ENCODE results near the gene ZNF771.

ZNF771 gene

GRCh38 chr16:30421010-30421409 is 13.6 kb downstream of the ZNF771 start:
- H3K36me3 ChIP-seq (ENCODE audit: control insufficient read depth, insufficient read depth, low read length, severe bottlenecking) = peaks cover 13% of the 10 kb centered on the region
- no peak overlapping the region for H3K4me3 ChIP-seq (ENCODE audit: low read length)
- DNase-seq (ENCODE audit: low read depth) = no peak
- H3K9ac ChIP-seq (ENCODE audit: low read length) = no peak overlapping the region
- H3K4me1 ChIP-seq (ENCODE audit: control insufficient read depth, insufficient read depth, low read length) = peaks cover 3% of the 10 kb centered on the region
- no peaks in the 10 kb centered on the region for H3K9me3 ChIP-seq (ENCODE audit: control insufficient read depth, low read length)
- no peaks in the 10 kb centered on the region for H3K27me3 ChIP-seq (replicated peaks; ENCODE audit: control insufficient read depth, insufficient read depth, low read length)

GRCh38 chr16:30428055-30428454 is 20.6 kb downstream of the ZNF771 start:
- Histone ChIP-seq H3K4me1 (ENCODE audit: control insufficient read depth, insufficient read depth, low read length) (peaks cover 16% of the 10 kb centered on the region), H3K9me3 (ENCODE audit: control insufficient read depth, low read length) (no peaks in the 10 kb centered on the region), H3K4me3 (ENCODE audit: low read length) (no peak overlapping the region), H3K9ac (ENCODE audit: low read length) (no peak overlapping the region), H3K36me3 (ENCODE audit: control insufficient read depth, insufficient read depth, low read length, severe bottlenecking) (peaks cover 13% of the 10 kb centered on the region), H3K27me3 (replicated peaks; ENCODE audit: control insufficient read depth, insufficient read depth, low read length) (no peaks in the 10 kb centered on the region)
- DNase-seq (ENCODE audit: low read depth) = no peak

- DNase-seq (ENCODE audit: low read depth) = no peak
- Histone ChIP-seq H3K27me3 (replicated peaks; ENCODE audit: control insufficient read depth, insufficient read depth, low read length) (no peaks in the 10 kb centered on the region), H3K4me3 (ENCODE audit: low read length) (peak overlapping the region; percentile 87), H3K9ac (ENCODE audit: low read length) (peak overlapping the region; percentile 79), H3K36me3 (ENCODE audit: control insufficient read depth, insufficient read depth, low read length, severe bottlenecking) (peaks cover 1% of the 10 kb centered on the region), H3K4me1 (ENCODE audit: control insufficient read depth, insufficient read depth, low read length) (peaks cover 16% of the 10 kb centered on the region), H3K9me3 (ENCODE audit: control insufficient read depth, low read length) (no peaks in the 10 kb centered on the region)
These were observed 21.9 kb downstream of the ZNF771 start for GRCh38 chr16:30429418-30429677.

- Histone ChIP-seq H3K4me1 (ENCODE audit: control insufficient read depth, insufficient read depth, low read length) (peaks cover 16% of the 10 kb centered on the region), H3K27me3 (replicated peaks; ENCODE audit: control insufficient read depth, insufficient read depth, low read length) (no peaks in the 10 kb centered on the region), H3K36me3 (ENCODE audit: control insufficient read depth, insufficient read depth, low read length, severe bottlenecking) (no peaks in the 10 kb centered on the region), H3K9me3 (ENCODE audit: control insufficient read depth, low read length) (no peaks in the 10 kb centered on the region), H3K9ac (ENCODE audit: low read length) (peak within 1 kb of the TSS; percentile 79), H3K4me3 (ENCODE audit: low read length) (peak within 1 kb of the TSS; percentile 87)
- DNase-seq (ENCODE audit: low read depth) = peak; percentile 99
These were observed 22.4 kb downstream of the ZNF771 start, which contains the start of gene DCTPP1 for GRCh38 chr16:30429678-30430427. Gene DCTPP1 (minus strand): TSS chr16:30430030. CDS start chr16:30429980, 50 bp downstream.

- Histone ChIP-seq H3K36me3 (ENCODE audit: control insufficient read depth, insufficient read depth, low read length, severe bottlenecking) (no peaks in the 10 kb centered on the region), H3K27me3 (replicated peaks; ENCODE audit: control insufficient read depth, insufficient read depth, low read length) (no peaks in the 10 kb centered on the region), H3K9ac (ENCODE audit: low read length) (peak overlapping the region; percentile 79), H3K4me3 (ENCODE audit: low read length) (peak overlapping the region; percentile 87), H3K9me3 (ENCODE audit: control insufficient read depth, low read length) (no peaks in the 10 kb centered on the region), H3K4me1 (ENCODE audit: control insufficient read depth, insufficient read depth, low read length) (peaks cover 16% of the 10 kb centered on the region)
- no peak for DNase-seq (ENCODE audit: low read depth)
These were observed 23.1 kb downstream of the ZNF771 start for GRCh38 chr16:30430428-30430970.

- no peak overlapping the region for H3K9ac ChIP-seq (ENCODE audit: low read length)
- no peaks in the 10 kb centered on the region for H3K9me3 ChIP-seq (ENCODE audit: control insufficient read depth, low read length)
- no peaks in the 10 kb centered on the region for H3K27me3 ChIP-seq (replicated peaks; ENCODE audit: control insufficient read depth, insufficient read depth, low read length)
- H3K36me3 ChIP-seq (ENCODE audit: control insufficient read depth, insufficient read depth, low read length, severe bottlenecking) = no peaks in the 10 kb centered on the region
- DNase-seq (ENCODE audit: low read depth) = no peak
- H3K4me3 ChIP-seq (ENCODE audit: low read length) = no peak overlapping the region
- peaks cover 7% of the 10 kb centered on the region for H3K4me1 ChIP-seq (ENCODE audit: control insufficient read depth, insufficient read depth, low read length)
These were observed 27.4 kb downstream of the ZNF771 start for GRCh38 chr16:30434852-30435251.

- DNase-seq (ENCODE audit: low read depth) = no peak
- Histone ChIP-seq H3K27me3 (replicated peaks; ENCODE audit: control insufficient read depth, insufficient read depth, low read length) (no peaks in the 10 kb centered on the region), H3K4me1 (ENCODE audit: control insufficient read depth, insufficient read depth, low read length) (no peaks in the 10 kb centered on the region), H3K9me3 (ENCODE audit: control insufficient read depth, low read length) (no peaks in the 10 kb centered on the region), H3K4me3 (ENCODE audit: low read length) (no peak overlapping the region), H3K9ac (ENCODE audit: low read length) (no peak overlapping the region), H3K36me3 (ENCODE audit: control insufficient read depth, insufficient read depth, low read length, severe bottlenecking) (no peaks in the 10 kb centered on the region)
These were observed 30.2 kb downstream of the ZNF771 start for GRCh38 chr16:30437511-30438046.

GRCh38 chr16:30438835-30439234 is 31.4 kb downstream of the ZNF771 start:
- no peak for DNase-seq (ENCODE audit: low read depth)
- H3K4me3 ChIP-seq (ENCODE audit: low read length) = no peak overlapping the region
- H3K27me3 ChIP-seq (replicated peaks; ENCODE audit: control insufficient read depth, insufficient read depth, low read length) = no peaks in the 10 kb centered on the region
- H3K36me3 ChIP-seq (ENCODE audit: control insufficient read depth, insufficient read depth, low read length, severe bottlenecking) = peaks cover 10% of the 10 kb centered on the region
- peaks cover 8% of the 10 kb centered on the region for H3K4me1 ChIP-seq (ENCODE audit: control insufficient read depth, insufficient read depth, low read length)
- no peaks in the 10 kb centered on the region for H3K9me3 ChIP-seq (ENCODE audit: control insufficient read depth, low read length)
- no peak overlapping the region for H3K9ac ChIP-seq (ENCODE audit: low read length)

GRCh38 chr16:30439720-30440348 is 32.4 kb downstream of the ZNF771 start:
- peaks cover 18% of the 10 kb centered on the region for H3K4me1 ChIP-seq (ENCODE audit: control insufficient read depth, insufficient read depth, low read length)
- peaks cover 15% of the 10 kb centered on the region for H3K36me3 ChIP-seq (ENCODE audit: control insufficient read depth, insufficient read depth, low read length, severe bottlenecking)
- no peaks in the 10 kb centered on the region for H3K27me3 ChIP-seq (replicated peaks; ENCODE audit: control insufficient read depth, insufficient read depth, low read length)
- no peak for DNase-seq (ENCODE audit: low read depth)
- H3K9ac ChIP-seq (ENCODE audit: low read length) = no peak overlapping the region
- H3K4me3 ChIP-seq (ENCODE audit: low read length) = no peak overlapping the region
- H3K9me3 ChIP-seq (ENCODE audit: control insufficient read depth, low read length) = no peaks in the 10 kb centered on the region

GRCh38 chr16:30443631-30444030 is 36.2 kb downstream of the ZNF771 start:
- no peak for DNase-seq (ENCODE audit: low read depth)
- H3K36me3 ChIP-seq (ENCODE audit: control insufficient read depth, insufficient read depth, low read length, severe bottlenecking) = peaks cover 15% of the 10 kb centered on the region
- no peaks in the 10 kb centered on the region for H3K9me3 ChIP-seq (ENCODE audit: control insufficient read depth, low read length)
- peak overlapping the region; percentile 91 for H3K4me3 ChIP-seq (ENCODE audit: low read length)
- peaks cover 25% of the 10 kb centered on the region for H3K4me1 ChIP-seq (ENCODE audit: control insufficient read depth, insufficient read depth, low read length)
- no peak overlapping the region for H3K9ac ChIP-seq (ENCODE audit: low read length)
- no peaks in the 10 kb centered on the region for H3K27me3 ChIP-seq (replicated peaks; ENCODE audit: control insufficient read depth, insufficient read depth, low read length)

GRCh38 chr16:30444231-30445148 is 37.1 kb downstream of the ZNF771 start:
- Histone ChIP-seq H3K27me3 (replicated peaks; ENCODE audit: control insufficient read depth, insufficient read depth, low read length) (no peaks in the 10 kb centered on the region), H3K4me3 (ENCODE audit: low read length) (peak overlapping the region; percentile 91), H3K9me3 (ENCODE audit: control insufficient read depth, low read length) (no peaks in the 10 kb centered on the region), H3K36me3 (ENCODE audit: control insufficient read depth, insufficient read depth, low read length, severe bottlenecking) (peaks cover 15% of the 10 kb centered on the region), H3K4me1 (ENCODE audit: control insufficient read depth, insufficient read depth, low read length) (peaks cover 25% of the 10 kb centered on the region), H3K9ac (ENCODE audit: low read length) (peak overlapping the region; percentile 98)
- DNase-seq (ENCODE audit: low read depth) = no peak
